Heart left ventricle (tissue), 16 donors: Measurements from ENCODE around the gene SLC23A2. TPM values are rescaled to one million over a fixed set of nuclear protein-coding genes. Genes with fewer than 3 reads are reported as not detected.

Experiments used
- ATAC-seq, 4 donors: fragments of 200-7000 bp; cut with Tn5 transposase; one replicate each; pipeline ENCODE4 v1.9.1; 2020 to 2022; ENCODE audit warnings: moderate library complexity in 4 of 4, mild to moderate bottlenecking in 3 of 4, moderate number of reproducible peaks in 1 of 4
- DNase-seq, 5 donors: peaks; one replicate each; pipeline ENCODE4 v3.0.0-alpha.2; 2020
- H3K27ac ChIP-seq, 12 donors: fragments of 200-600 bp; sonication (generic) in 4 of 12; one replicate each; pipeline versions ENCODE4 v1.5.0 to v1.8.0; 2016 to 2022; ENCODE audit warnings: mild to moderate bottlenecking in 2 of 12
- H3K27me3 ChIP-seq, 9 donors: fragments of 200-600 bp; sonication (generic) in 2 of 9; one replicate each; pipeline versions ENCODE4 v1.5.1 to v1.8.0; 2016 to 2022; ENCODE audit warnings: mild to moderate bottlenecking in 3 of 9
- H3K36me3 ChIP-seq, 9 donors: fragments of 200-600 bp; sonication (generic) in 2 of 9; one replicate each; pipeline versions ENCODE4 v1.5.0 to v1.8.0; 2018 to 2022; ENCODE audit warnings: mild to moderate bottlenecking in 2 of 9
- H3K4me1 ChIP-seq, 12 donors: fragments of 200-600 bp; sonication (generic) in 4 of 12; one replicate each; pipeline versions ENCODE4 v1.5.0 to v1.8.0; 2016 to 2022; ENCODE audit warnings: mild to moderate bottlenecking in 3 of 12
- H3K4me3 ChIP-seq, 12 donors: fragments of 200-600 bp; sonication (generic) in 4 of 12; one replicate each; pipeline versions ENCODE4 v1.5.0 to v1.8.0; 2017 to 2022; ENCODE audit warnings: mild to moderate bottlenecking in 9 of 12, moderate library complexity in 4 of 12
- H3K9me3 ChIP-seq, 12 donors: fragments of 200-600 bp; sonication (generic) in 4 of 12; one replicate each; pipeline versions ENCODE4 v1.5.0 to v1.8.0; 2016 to 2022; ENCODE audit warnings: mild to moderate bottlenecking in 1 of 12
- POLR2A ChIP-seq, 2 donors: fragments of 450-650 bp; IDR thresholded peaks; one replicate each; pipeline ENCODE4 v1.6.1; 2017; ENCODE audit warnings: antibody characterized with exemption in 2 of 2, mild to moderate bottlenecking in 2 of 2, moderate library complexity in 2 of 2
- WGBS, 4 donors: extraction: QIAGEN DNeasy Blood & Tissue Kit in 2 of 4; methylation state at CpG; one replicate each; pipeline versions ENCODE4 v1.1.5 to v1.1.7; 2013 to 2018; 5-methylcytosine and 5-hydroxymethylcytosine counted together
- intact Hi-C, 10 donors: fragments of 100-400 bp; cut with DNase I; formaldehyde crosslinking; loops; one replicate each; pipeline versions ENCODE4 v1.11.1 to v1.14.2; 2022
- polyA plus RNA-seq, 2 donors: library from polyadenylated mRNA; stranded (reverse); fragments of 200-250 nt; gene quantifications; one replicate each; pipeline ENCODE4 v1.2.3, GENCODE V29; 2013
- total RNA-seq, 9 donors: library from RNA; depleted of rRNA in 2 of 9; stranded (reverse); fragments of >200 nt in 2 of 9; fragmentation: NEBNext Ultra II Directional in 3 of 9; extraction: Animal tissue kit (Norgen Biotek cat#: 25700) in 3 of 9; gene quantifications; one replicate each; pipeline versions ENCODE4 v1.1.0 to v1.2.4, GENCODE V29; 2016 to 2023
- TF ChIP-seq, protein P1 (sequence below), 12 donors: fragments of 200-600 bp; sonication (generic) in 4 of 12; IDR thresholded peaks; one replicate each; pipeline versions ENCODE4 v1.5.0 to v1.8.0; 2018 to 2022; ENCODE audit warnings: antibody characterized with exemption in 12 of 12, mild to moderate bottlenecking in 5 of 12
- donor health status: ischemic (EF 13 %, LVEDD 7.1; RV severe dilation, severe dysfunction).
- donor health status: healthy with polysubstance abuse.
- donor health status: DM: no; HTN: yes; CAD: no.
- donor health status: DM: no; HTN: no; CAD: no.
- donor health status: ischemic (EF 25% LVEDD 6.9; RV normal size, moderate dysfunction).
- donor health status: ischemic (EF 25% LVEDD 5.7; RV mildly dilated, moderate dysfunction).
- donor health status: healthy.
- donor health status: DM: yes; HTN: yes; CAD: no.
- donor health status: ischemic (EF 35%, LVEDD 5.7; RV mildly dilated, moderate dysfunction).
- donor health status: nonischemic (EF 11% LVEDD 7.7; RV severe dilation, severe dysfunction).
- donor health status: DM: yes; HTN: yes; CAD: no.
- donor health status: PGD.
- donor health status: ischemic (EF 29% LVEDD 5.4; RV normal size, mild dysfunction).
- donor health status: nonischemic (EF 23%, LVEDD 6.1; RV moderate dilation, normal function).

SLC23A2 gene
- total and polyA plus RNA-seq, 11 donors = 3.0 to 18.7 (median 8.1) TPM

DNA sequence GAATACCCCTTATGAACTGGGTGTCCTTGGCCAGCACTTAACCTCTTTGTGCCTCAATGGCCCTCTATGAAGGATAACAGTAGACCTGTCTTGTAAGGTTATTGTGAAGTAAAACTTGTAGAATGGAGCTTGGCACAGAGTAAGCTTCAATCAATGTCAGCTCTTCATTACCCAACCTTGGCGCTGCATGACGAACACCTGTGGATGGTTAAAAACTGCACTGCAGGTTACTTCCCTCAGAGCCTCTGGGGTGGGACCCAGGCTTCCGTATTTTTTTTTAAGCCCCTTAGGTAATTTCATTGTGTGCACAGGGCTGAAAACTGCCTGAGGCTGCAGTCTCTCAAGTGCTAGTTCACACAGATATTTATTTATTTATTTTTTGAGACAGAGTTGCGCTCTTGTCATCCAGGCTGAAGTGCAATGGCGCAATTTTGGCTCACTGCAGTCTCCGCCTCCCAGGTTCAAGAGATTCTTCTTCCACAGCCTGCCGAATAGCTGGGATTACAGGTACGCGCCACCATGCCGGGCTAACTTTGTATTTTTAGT is 42.8 kb upstream of the SLC23A2 start:
- intact Hi-C loops = no loop called here
- Histone ChIP-seq H3K27ac (no peak overlapping the region), H3K9me3 (no peaks in the 10 kb centered on the region), H3K36me3 (no peaks in the 10 kb centered on the region), H3K4me1 (peaks cover 0 to 24% (median 0%) of the 10 kb centered on the region in 12 donors), H3K4me3 (no peak overlapping the region), H3K27me3 (no peaks in the 10 kb centered on the region)
- TF ChIP-seq, protein P1, sequence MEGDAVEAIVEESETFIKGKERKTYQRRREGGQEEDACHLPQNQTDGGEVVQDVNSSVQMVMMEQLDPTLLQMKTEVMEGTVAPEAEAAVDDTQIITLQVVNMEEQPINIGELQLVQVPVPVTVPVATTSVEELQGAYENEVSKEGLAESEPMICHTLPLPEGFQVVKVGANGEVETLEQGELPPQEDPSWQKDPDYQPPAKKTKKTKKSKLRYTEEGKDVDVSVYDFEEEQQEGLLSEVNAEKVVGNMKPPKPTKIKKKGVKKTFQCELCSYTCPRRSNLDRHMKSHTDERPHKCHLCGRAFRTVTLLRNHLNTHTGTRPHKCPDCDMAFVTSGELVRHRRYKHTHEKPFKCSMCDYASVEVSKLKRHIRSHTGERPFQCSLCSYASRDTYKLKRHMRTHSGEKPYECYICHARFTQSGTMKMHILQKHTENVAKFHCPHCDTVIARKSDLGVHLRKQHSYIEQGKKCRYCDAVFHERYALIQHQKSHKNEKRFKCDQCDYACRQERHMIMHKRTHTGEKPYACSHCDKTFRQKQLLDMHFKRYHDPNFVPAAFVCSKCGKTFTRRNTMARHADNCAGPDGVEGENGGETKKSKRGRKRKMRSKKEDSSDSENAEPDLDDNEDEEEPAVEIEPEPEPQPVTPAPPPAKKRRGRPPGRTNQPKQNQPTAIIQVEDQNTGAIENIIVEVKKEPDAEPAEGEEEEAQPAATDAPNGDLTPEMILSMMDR (IDR thresholded peaks at IDR 0.05) = no peak
- TF ChIP-seq POLR2A (IDR thresholded peaks at IDR 0.05) = no peak
- ATAC-seq (no peak), DNase-seq (no peak)
- 95 to 97% (median 96%) methylated on average over 10 of the region's 10 CpGs for WGBS, 4 donors

DNA sequence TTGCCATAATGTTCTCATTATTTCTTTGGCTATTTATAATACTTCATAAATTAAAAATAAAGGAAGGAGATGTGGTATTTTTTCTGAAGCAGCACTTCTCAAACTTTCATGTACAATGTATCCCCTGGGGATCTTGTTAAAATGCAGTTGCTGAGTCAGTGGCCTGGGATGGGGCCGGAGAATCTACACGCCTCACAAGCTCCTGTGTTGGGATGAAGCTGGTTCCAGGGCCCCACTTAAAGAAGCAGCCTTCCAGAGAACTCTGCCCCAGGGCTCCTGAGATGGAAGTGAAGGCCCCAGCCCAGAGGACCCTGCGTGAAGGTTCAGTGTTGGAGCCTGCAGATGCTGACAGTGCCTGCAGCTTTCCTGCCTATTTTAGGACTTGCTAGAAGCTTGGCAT is 40.1 kb upstream of the SLC23A2 start:
- H3K4me3 ChIP-seq = no peak overlapping the region
- DNase-seq (no peak), ATAC-seq (no peak)
- no peak overlapping the region for H3K27ac ChIP-seq
- H3K9me3 ChIP-seq = no peaks in the 10 kb centered on the region
- TF ChIP-seq POLR2A (IDR thresholded peaks at IDR 0.05) = no peak
- TF ChIP-seq, protein P1 (IDR thresholded peaks at IDR 0.05) = no peak
- intact Hi-C loops = no loop called here
- no peaks in the 10 kb centered on the region for H3K27me3 ChIP-seq
- H3K4me1 ChIP-seq = peaks cover 0 to 2% (median 0%) of the 10 kb centered on the region in 12 donors
- WGBS, 4 donors = 43 to 68% (median 60%) methylated on average over 3 of the region's 3 CpGs
- no peaks in the 10 kb centered on the region for H3K36me3 ChIP-seq

DNA sequence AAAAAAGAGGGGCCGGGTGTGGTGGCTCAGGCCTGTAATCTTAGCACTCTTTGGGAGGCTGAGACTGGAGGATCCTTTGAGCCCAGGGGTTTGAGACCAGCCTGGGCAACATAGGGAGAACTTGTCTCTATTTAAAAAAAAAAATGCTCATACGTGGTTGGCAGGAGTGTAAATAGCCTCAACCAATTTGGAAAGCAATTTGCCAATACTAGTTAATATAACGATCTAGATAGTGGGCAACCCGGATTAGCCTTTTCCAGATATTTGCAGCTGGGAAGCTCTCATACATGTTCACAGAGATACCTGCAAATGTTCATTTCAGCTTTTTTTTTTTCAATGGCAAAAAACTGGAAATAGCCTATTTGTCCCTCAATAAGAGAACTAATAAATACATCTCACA is 39.0 kb upstream of the SLC23A2 start:
- WGBS, 4 donors = 79 to 94% (median 89%) methylated on average over 4 of the region's 4 CpGs
- Histone ChIP-seq H3K9me3 (no peaks in the 10 kb centered on the region), H3K27me3 (peaks cover 0 to 8% (median 0%) of the 10 kb centered on the region in 9 donors), H3K4me1 (no peaks in the 10 kb centered on the region), H3K27ac (no peak overlapping the region), H3K4me3 (no peak overlapping the region), H3K36me3 (no peaks in the 10 kb centered on the region)
- ATAC-seq = no peak
- DNase-seq = no peak
- intact Hi-C loops = no loop called here
- TF ChIP-seq, protein P1 (IDR thresholded peaks at IDR 0.05) = no peak
- TF ChIP-seq POLR2A (IDR thresholded peaks at IDR 0.05) = no peak

DNA sequence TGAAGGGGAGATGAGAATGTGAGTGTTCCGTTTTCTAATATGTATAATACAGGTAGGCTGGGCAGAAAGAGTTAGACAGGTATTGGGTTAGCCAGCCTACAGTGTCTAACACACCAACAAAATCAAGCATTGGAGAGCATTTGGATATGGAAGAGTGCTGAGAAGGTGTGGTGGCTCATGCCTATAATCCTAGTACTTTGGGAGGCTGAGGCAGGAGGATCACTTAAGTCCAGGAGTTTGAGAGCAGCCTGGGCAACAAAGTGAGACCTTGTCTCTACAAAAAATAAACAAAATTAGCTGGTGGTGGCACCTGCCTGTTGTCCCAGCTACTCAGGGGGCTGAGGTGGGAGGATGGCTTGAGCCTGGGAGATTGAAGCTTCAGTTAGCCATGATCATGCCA is 38.6 kb upstream of the SLC23A2 start:
- Histone ChIP-seq H3K4me1 (no peaks in the 10 kb centered on the region), H3K36me3 (no peaks in the 10 kb centered on the region), H3K27me3 (peaks cover 0 to 8% (median 0%) of the 10 kb centered on the region in 9 donors), H3K9me3 (no peaks in the 10 kb centered on the region), H3K27ac (no peak overlapping the region), H3K4me3 (no peak overlapping the region)
- WGBS, 4 donors = 80 to 96% (median 92%) methylated on average over 1 of the region's 1 CpG
- intact Hi-C loops = loop anchor here in 1 of 10 donors (10.0 kb wide), 1 partner anchor 65 kb away; no protein-coding TSS in a partner anchor
- ATAC-seq (no peak), DNase-seq (no peak)
- TF ChIP-seq POLR2A (IDR thresholded peaks at IDR 0.05) = no peak
- TF ChIP-seq, protein P1 (IDR thresholded peaks at IDR 0.05) = no peak
